Measurements from ENCODE around the gene GMDS. TPM values are rescaled to one million over a fixed set of nuclear protein-coding genes. Genes with fewer than 3 reads are reported as not detected.
A peak's percentile ranks its signal among the peaks of the same experiment; 100 is the strongest.

Gene GMDS
- total and polyA plus RNA-seq, 2 of the 8 experiments (the other 6 are each of a cell fraction or from before 2014, with no cell fraction given), result 16.8 to 50.0 TPM

DNA sequence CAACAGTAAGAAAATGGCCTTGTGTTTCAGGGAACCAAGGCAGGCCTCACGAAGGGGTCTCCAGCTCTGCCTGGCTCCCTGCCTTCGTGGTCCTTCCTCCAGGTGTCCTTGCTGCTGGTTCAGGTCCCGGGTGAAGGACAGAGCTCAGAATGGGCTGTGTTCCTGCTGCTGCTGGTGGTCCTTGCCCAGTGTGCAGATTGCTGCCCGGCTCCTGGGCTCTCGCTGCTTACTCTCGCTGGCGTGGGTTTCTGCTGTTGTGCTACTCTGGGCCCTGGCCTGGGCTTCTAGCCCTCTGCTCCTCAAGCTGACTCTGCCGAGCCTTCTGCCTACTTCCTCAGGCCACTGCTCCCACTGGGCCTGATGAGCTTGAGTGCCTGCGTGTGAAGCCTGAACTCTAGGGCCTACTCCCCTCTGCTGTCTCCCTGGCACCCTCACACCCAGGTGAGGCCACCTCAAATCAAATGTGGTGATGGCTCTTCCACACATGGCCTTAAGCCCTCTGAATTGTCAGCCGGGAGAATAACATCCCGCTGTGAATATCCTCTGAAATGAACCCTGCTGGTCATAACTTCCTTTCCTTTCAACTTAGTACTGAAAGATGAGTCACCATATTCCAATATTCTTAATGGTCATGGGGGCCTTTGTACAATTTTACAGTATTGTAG lies 464.1 kb downstream of the GMDS start:
- Histone ChIP-seq H2AK5ac (ENCODE audit: low read depth, low read length) (no peak overlapping the region), H4K20me1 (replicated peaks in 1 of 2; ENCODE audit: control insufficient read depth in 1 of 2, insufficient read depth in 2 of 2, low read length in 2 of 2) (no peaks in the 10 kb centered on the region), H2BK20ac (ENCODE audit: low read length) (no peak overlapping the region), H3K4me1 (replicated peaks in 1 of 4; ENCODE audit: control insufficient read depth in 3 of 4, insufficient read depth in 4 of 4, low read length in 3 of 4) (peaks cover 0 to 3% (median 0%) of the 10 kb centered on the region in 4 experiments; a peak in 3 of 7 replicates), H2BK5ac (ENCODE audit: low read depth, low read length) (no peak overlapping the region), H4K5ac (ENCODE audit: insufficient read length, low read depth, low read length) (no peak overlapping the region), H3K4ac (replicated peaks; ENCODE audit: insufficient read length, low read depth, low read length) (no peak overlapping the region), H3K79me2 (ENCODE audit: control insufficient read depth in 1 of 2, insufficient read depth in 2 of 2, low read length in 2 of 2) (no peaks in the 10 kb centered on the region), H4K91ac (replicated peaks; ENCODE audit: insufficient read length, low read length) (no peak overlapping the region), H3K14ac (ENCODE audit: insufficient read length) (no peak overlapping the region), H3K18ac (ENCODE audit: extremely low read depth, low read length) (no peak overlapping the region), H3K23me2 (ENCODE audit: low read depth, low read length) (no peaks in the 10 kb centered on the region), H3K79me1 (ENCODE audit: low read depth, low read length) (no peaks in the 10 kb centered on the region), H3K4me3 (ENCODE audit: extremely low read depth in 1 of 4, insufficient read depth in 2 of 4, low read depth in 3 of 4, low read length in 4 of 4) (no peak overlapping the region), H3K56ac (replicated peaks; ENCODE audit: insufficient read length, low read depth, low read length) (no peak overlapping the region), H3K27me3 (replicated peaks in 1 of 4; ENCODE audit: control insufficient read depth in 3 of 4, extremely low read depth in 1 of 4, insufficient read depth in 3 of 4, low read length in 3 of 4) (no peaks in the 10 kb centered on the region), H3K9me3 (ENCODE audit: insufficient read depth in 2 of 2, low read depth in 1 of 2, low read length in 1 of 2) (no peaks in the 10 kb centered on the region), H3K36me3 (ENCODE audit: control insufficient read depth in 2 of 4, insufficient read depth in 4 of 4, low read length in 3 of 4) (no peaks in the 10 kb centered on the region), H4K8ac (ENCODE audit: extremely low read depth, insufficient read depth, low read length) (no peak overlapping the region), H3K9ac (replicated peaks in 1 of 4; ENCODE audit: extremely low read depth in 1 of 4, low read depth in 3 of 4, low read length in 3 of 4) (no peak overlapping the region; a peak in 1 of 7 replicates), H3K23ac (ENCODE audit: insufficient read length) (no peak overlapping the region), H3K4me2 (ENCODE audit: insufficient read depth in 1 of 2, low read depth in 2 of 2, low read length in 2 of 2) (no peak overlapping the region), H2BK120ac (replicated peaks; ENCODE audit: low read depth, low read length) (no peak overlapping the region), H2AFZ (ENCODE audit: low read length) (no peak overlapping the region), H2BK12ac (ENCODE audit: low read depth, low read length) (no peak overlapping the region), H2BK15ac (ENCODE audit: low read length) (no peak overlapping the region), H3K27ac (ENCODE audit: low read depth, low read length) (no peak overlapping the region)
- TF ChIP-seq RAD21 (IDR thresholded peaks at IDR 0.05 in 1 of 2, conservative IDR thresholded peaks at IDR 0.05 in 1 of 2; ENCODE audit: low read depth in 2 of 2, low read length in 2 of 2) (peak; percentile 8 to 25; a peak in 2 of 4 replicates), EGR1 (IDR thresholded peaks at IDR 0.05; ENCODE audit: borderline replicate concordance, low read depth, low read length) (no peak), BRCA1 (IDR thresholded peaks at IDR 0.05; ENCODE audit: low read depth, low read length) (no peak), KDM5A (IDR thresholded peaks at IDR 0.05; ENCODE audit: low read length) (no peak), CHD2 (IDR thresholded peaks at IDR 0.05; ENCODE audit: low read length) (no peak), EP300 (IDR thresholded peaks at IDR 0.05; ENCODE audit: borderline replicate concordance in 1 of 2, low read depth in 2 of 2, low read length in 2 of 2) (no peak), CREB1 (IDR thresholded peaks at IDR 0.05) (no peak), POLR2A (IDR thresholded peaks at IDR 0.05; ENCODE audit: control extremely low read depth in 1 of 2, low read depth in 2 of 2, low read length in 2 of 2) (no peak), BCL11A (IDR thresholded peaks at IDR 0.05; ENCODE audit: low read depth in 2 of 2, low read length in 2 of 2) (no peak)
- TF ChIP-seq, protein P1, sequence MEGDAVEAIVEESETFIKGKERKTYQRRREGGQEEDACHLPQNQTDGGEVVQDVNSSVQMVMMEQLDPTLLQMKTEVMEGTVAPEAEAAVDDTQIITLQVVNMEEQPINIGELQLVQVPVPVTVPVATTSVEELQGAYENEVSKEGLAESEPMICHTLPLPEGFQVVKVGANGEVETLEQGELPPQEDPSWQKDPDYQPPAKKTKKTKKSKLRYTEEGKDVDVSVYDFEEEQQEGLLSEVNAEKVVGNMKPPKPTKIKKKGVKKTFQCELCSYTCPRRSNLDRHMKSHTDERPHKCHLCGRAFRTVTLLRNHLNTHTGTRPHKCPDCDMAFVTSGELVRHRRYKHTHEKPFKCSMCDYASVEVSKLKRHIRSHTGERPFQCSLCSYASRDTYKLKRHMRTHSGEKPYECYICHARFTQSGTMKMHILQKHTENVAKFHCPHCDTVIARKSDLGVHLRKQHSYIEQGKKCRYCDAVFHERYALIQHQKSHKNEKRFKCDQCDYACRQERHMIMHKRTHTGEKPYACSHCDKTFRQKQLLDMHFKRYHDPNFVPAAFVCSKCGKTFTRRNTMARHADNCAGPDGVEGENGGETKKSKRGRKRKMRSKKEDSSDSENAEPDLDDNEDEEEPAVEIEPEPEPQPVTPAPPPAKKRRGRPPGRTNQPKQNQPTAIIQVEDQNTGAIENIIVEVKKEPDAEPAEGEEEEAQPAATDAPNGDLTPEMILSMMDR (IDR thresholded peaks at IDR 0.05; ENCODE audit: control extremely low read depth in 1 of 3, insufficient read depth in 1 of 3, low read depth in 1 of 3, low read length in 3 of 3), result peak in 1 of 3 experiments; percentile 6; a peak in 1 of 4 replicates
- POLR2A ChIA-PET (ENCODE audit: partially characterized antibody), result no interaction called here
- 95% methylated on average over 11 of the region's 11 CpGs; no CpG with 5 or more reads in 1 of the 2 experiments for WGBS, 2 experiments (ENCODE audit: extremely low coverage in 1 of 2, insufficient coverage in 1 of 2, insufficient read length in 1 of 2, insufficient replicate concordance in 2 of 2, low coverage in 1 of 2, low lambda C conversion rate in 2 of 2, missing lambda C conversion rate in 1 of 2)
- DNase-seq (ENCODE audit: low read depth in 1 of 2, low spot score in 2 of 2), result no peak
- FAIRE-seq, result no peak
- CTCF ChIA-PET (ENCODE audit: partially characterized antibody), result interaction anchor here (0.7 to 1.6 kb wide), 7 partner anchors 12 to 427 kb away, joined by 3 to 4 read pairs (median 3); no protein-coding TSS in a partner anchor
